Retinal pigment epithelial cell (primary cell): ENCODE data around the gene TXNRD1.

Experiments used
- DNase-seq: peaks from one replicate; pipeline ENCODE4 v3.0.0-alpha.2; 2010; ENCODE audit warnings: low read depth
- H3K4me3 ChIP-seq: 2 replicates; pipeline ENCODE4 v1.5.1; 2011; ENCODE audit warnings: mild to moderate bottlenecking, low read length, control low read depth, moderate library complexity
- TF ChIP-seq, protein P1 (sequence below): conservative IDR thresholded peaks from 2 replicates; pipeline ENCODE4 v1.5.1; 2011; ENCODE audit warnings: low read depth, low read length, control low read depth, inconsistent platforms

The TXNRD1 gene

DNA sequence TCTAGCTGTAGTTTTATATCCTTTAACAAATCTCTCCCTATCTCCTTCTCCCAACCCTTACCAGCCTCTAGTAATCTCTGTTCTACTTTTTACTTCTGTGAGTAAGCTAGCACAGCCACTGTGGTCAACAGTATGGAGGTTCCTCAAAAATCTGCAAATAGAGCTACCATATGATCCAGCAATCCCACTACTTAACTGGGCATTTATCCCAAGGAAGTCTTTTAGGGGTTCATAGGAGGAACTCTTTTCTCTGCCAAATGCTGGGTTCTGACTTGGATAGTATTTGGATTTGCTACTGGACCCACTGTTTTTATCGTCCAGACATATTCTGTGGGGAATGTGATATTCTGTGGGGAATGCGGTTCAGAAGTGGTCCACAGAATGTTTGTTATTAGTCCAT, 129.1 kb downstream of the TXNRD1 start:
- TF ChIP-seq, protein P1, sequence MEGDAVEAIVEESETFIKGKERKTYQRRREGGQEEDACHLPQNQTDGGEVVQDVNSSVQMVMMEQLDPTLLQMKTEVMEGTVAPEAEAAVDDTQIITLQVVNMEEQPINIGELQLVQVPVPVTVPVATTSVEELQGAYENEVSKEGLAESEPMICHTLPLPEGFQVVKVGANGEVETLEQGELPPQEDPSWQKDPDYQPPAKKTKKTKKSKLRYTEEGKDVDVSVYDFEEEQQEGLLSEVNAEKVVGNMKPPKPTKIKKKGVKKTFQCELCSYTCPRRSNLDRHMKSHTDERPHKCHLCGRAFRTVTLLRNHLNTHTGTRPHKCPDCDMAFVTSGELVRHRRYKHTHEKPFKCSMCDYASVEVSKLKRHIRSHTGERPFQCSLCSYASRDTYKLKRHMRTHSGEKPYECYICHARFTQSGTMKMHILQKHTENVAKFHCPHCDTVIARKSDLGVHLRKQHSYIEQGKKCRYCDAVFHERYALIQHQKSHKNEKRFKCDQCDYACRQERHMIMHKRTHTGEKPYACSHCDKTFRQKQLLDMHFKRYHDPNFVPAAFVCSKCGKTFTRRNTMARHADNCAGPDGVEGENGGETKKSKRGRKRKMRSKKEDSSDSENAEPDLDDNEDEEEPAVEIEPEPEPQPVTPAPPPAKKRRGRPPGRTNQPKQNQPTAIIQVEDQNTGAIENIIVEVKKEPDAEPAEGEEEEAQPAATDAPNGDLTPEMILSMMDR: no peak
- no peak overlapping the region for H3K4me3 ChIP-seq
- DNase-seq: no peak

DNA sequence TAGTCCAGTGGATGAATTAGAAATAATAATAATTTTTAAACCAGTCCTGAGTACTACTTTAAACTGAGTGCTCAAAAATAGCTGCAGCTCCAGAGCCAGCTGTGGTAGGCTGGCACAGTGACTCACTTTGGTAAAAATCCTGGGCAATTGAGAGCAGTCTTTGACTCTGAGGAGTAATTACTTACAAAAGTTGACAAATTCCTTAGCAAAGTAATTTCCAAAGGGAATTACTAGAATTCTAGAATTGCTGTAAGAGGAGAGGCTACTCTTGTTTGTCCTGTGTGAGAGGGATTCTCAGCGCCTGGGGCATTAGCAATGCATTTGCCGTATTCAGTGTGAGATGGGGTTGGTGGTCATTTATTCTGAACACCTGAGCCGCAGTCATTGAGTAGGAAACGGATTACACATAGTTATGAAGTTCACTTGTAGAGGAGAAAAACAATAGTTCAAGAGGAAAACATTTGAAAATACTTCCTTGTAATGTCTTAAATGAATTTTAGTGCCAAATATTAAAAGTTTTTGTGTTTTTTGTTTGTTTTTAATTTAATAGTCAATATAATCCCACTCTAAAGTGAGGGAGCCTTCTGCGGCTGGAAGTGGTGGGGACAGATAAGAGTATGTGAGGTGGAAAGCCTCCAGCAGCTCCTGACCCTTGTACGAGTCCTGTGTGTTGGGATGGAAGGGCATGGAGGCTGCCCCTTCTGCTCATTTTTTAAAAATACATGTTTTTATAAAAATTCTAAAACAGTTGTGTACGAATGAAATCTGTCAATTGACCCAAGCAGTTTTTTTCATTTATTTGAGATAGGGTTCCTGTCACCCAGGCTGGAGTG, 129.9 kb downstream of the TXNRD1 start:
- no peak for DNase-seq
- TF ChIP-seq, protein P1: no peak
- no peak overlapping the region for H3K4me3 ChIP-seq

DNA sequence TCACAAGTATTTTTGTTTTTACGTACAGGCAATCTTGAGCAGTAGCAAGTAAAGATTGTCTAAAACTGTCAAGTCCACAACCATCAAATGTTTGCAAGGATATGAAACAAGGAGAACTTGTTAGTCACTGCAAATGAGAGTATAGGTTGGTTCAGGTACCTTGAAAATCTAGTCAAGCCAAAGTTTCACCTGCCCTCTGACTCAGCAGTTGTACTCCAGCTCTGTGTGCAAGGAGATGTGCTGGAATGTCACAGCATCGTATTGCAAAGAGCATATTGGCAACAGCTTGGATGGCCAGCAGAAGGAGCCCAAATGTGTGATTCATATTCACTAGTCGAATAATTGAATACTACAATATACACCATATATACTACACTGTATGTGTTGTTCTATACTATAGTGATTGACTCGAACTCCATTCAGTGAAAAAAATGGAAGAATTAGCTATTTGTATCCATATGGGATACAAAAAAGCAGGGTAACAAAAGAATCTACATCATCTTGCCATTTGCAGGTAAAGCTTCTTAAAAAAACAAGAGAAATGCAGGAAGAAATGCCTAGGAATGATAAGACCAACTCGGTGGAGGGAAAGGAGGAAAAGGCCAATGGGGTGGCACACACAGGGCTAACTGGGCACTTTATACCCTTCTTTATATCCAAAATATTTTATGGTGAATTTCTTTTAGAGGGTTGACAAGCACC, 131.9 kb downstream of the TXNRD1 start:
- TF ChIP-seq, protein P1: no peak
- H3K4me3 ChIP-seq: no peak overlapping the region
- no peak for DNase-seq

DNA sequence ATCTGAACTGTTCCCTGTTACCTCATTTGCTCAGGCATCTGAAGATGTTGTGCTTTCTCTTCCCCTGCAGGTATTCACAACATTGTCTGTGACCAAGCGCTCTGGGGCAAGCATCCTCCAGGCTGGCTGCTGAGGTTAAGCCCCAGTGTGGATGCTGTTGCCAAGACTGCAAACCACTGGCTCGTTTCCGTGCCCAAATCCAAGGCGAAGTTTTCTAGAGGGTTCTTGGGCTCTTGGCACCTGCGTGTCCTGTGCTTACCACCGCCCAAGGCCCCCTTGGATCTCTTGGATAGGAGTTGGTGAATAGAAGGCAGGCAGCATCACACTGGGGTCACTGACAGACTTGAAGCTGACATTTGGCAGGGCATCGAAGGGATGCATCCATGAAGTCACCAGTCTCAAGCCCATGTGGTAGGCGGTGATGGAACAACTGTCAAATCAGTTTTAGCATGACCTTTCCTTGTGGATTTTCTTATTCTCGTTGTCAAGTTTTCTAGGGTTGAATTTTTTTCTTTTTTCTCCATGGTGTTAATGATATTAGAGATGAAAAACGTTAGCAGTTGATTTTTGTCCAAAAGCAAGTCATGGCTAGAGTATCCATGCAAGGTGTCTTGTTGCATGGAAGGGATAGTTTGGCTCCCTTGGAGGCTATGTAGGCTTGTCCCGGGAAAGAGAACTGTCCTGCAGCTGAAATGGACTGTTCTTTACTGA, 132.9 kb downstream of the TXNRD1 start:
- DNase-seq: no peak

DNA sequence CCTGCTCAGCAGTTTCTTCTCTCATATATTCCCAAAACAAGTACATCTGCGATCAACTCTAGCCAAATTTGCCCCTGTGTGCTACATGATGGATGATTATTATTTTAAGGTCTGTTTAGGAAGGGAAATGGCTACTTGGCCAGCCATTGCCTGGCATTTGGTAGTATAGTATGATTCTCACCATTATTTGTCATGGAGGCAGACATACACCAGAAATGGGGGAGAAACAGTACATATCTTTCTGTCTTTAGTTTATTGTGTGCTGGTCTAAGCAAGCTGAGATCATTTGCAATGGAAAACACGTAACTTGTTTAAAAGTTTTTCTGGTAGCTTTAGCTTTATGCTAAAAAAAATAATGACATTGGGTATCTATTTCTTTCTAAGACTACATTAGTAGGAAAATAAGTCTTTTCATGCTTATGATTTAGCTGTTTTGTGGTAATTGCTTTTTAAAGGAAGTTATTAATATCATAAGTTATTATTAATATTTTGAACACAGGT, 133.5 kb downstream of the TXNRD1 start:
- H3K4me3 ChIP-seq: no peak overlapping the region
- DNase-seq: no peak
- TF ChIP-seq, protein P1: no peak

More for the DNA sequence above, 132.9 kb downstream of the TXNRD1 start:
- TF ChIP-seq, protein P1: no peak
- H3K4me3 ChIP-seq: no peak overlapping the region

DNA sequence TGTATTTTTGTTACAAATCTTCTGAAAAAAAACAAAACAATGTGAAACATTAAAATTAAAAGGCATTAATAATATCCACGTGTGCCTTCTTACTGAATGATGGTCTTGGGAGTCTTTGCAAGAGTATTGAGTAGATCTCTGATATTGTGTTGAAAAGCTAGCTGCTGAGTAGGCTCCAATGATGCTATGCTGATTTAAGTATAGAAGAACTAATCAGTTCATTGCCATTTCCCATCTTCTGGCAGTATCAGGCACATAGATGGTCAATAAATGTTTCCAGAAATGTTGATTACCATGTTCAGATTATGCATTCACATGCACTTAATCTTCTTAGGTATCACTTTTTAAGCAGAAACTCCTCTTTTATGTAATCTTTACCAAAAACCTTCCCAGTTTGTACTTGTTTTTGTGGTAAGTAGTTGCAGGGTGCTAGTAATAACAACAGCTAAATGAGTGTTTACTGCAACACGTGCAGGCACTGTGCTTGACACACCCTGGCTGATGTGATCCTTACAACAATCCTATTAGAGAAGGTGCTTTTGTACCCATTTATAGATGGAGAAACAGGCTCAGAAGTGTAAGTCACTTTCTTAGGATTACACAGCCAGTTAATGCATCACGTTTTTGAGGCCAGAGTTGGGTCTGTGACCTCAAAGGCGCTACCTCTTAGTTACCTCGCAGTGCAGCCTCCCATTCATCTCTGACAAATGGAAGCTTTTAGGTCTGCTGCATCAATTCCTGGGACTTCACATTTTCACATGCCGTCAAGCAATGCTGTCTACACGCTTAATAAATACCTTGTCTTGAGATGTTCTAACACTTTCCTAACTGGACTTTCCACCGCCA, 134.9 kb downstream of the TXNRD1 start:
- H3K4me3 ChIP-seq: no peak overlapping the region
- TF ChIP-seq, protein P1: no peak

More for the DNA sequence above, 134.9 kb downstream of the TXNRD1 start:
- no peak for DNase-seq
